ENCODE measurements around the gene TSPAN1. TPM values are rescaled to one million over a fixed set of nuclear protein-coding genes. Genes with fewer than 3 reads are reported as not detected.

TSPAN1 gene
- total and polyA plus RNA-seq, 8 donors: 2.1 to 12.4 (median 6.4) TPM

DNA sequence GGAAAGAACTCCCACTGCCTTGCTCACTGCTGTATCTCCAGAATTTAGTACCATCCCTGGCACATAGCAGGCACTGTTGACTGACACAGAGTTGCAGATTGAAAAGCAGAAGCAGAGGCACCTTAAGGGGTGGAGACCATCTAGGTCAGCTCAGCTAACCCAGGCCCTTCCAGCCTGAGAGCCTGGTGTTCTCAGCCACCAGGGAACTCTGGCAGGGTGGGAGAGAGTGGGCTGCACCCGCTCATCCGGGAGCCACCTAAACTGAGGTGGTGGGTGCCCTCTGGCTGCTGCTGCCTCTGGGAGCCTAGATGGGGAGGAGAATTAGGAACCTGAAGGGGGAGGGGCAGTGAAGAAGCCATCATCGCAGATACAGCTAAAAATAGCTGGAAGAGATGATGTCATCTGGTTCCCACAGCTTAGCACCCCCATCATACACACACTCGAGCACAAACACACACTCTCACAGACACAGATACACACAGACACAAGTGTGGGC, 1.5 kb upstream of the TSPAN1 start:
- no peak overlapping the region for H3K4me3 ChIP-seq
- H3K4me1 ChIP-seq: peaks cover 0 to 7% (median 4%) of the 10 kb centered on the region in 3 donors
- H3K27ac ChIP-seq: no peak overlapping the region
- WGBS, 2 donors: 39 to 51% methylated on average over 4 of the region's 4 CpGs
- TF ChIP-seq, protein P1, sequence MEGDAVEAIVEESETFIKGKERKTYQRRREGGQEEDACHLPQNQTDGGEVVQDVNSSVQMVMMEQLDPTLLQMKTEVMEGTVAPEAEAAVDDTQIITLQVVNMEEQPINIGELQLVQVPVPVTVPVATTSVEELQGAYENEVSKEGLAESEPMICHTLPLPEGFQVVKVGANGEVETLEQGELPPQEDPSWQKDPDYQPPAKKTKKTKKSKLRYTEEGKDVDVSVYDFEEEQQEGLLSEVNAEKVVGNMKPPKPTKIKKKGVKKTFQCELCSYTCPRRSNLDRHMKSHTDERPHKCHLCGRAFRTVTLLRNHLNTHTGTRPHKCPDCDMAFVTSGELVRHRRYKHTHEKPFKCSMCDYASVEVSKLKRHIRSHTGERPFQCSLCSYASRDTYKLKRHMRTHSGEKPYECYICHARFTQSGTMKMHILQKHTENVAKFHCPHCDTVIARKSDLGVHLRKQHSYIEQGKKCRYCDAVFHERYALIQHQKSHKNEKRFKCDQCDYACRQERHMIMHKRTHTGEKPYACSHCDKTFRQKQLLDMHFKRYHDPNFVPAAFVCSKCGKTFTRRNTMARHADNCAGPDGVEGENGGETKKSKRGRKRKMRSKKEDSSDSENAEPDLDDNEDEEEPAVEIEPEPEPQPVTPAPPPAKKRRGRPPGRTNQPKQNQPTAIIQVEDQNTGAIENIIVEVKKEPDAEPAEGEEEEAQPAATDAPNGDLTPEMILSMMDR (IDR thresholded peaks at IDR 0.05): no peak
- DNase-seq (peak in 1 of 6 donors; percentile 15), FAIRE-seq (no peak), ATAC-seq (no peak)
- H3K9me3 ChIP-seq: no peaks in the 10 kb centered on the region
- intact Hi-C loops (cut with DNase I): no loop called here
- no peaks in the 10 kb centered on the region for H3K36me3 ChIP-seq
- H3K27me3 ChIP-seq: no peaks in the 10 kb centered on the region

DNA sequence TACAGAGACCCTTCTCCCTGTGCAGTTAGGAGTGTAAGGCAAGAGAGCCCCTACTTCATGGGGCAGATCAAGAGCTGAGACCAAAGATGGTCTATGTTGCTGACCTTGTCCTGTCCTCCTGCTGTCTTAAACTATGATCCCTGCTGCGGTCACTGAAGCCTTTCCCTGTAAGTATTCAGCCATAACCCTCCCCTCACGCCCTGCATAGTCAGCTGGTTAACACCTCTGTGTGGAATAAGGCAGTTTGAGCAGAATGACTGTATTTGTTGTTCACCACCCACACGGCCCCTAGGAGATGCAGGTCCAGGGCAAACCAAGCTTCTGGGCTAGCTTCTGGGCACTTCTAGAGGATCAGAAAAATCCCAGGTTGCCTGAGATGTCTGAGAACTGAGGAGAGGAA, 356 bp downstream of the TSPAN1 start:
- TF ChIP-seq, protein P1 (IDR thresholded peaks at IDR 0.05): no peak
- 58 to 65% methylated on average over 3 of the region's 3 CpGs for WGBS, 2 donors
- Histone ChIP-seq H3K4me3 (no peak overlapping the region), H3K27ac (no peak overlapping the region), H3K4me1 (peaks cover 0 to 9% (median 4%) of the 10 kb centered on the region in 3 donors), H3K27me3 (no peaks in the 10 kb centered on the region), H3K36me3 (no peaks in the 10 kb centered on the region), H3K9me3 (no peaks in the 10 kb centered on the region)
- ATAC-seq: no peak
- no peak for FAIRE-seq
- no peak for DNase-seq
- intact Hi-C loops (cut with DNase I): loop anchor here in 2 of 3 donors (5.0 kb wide), 1 partner anchor 138 kb away; no protein-coding TSS in a partner anchor

DNA sequence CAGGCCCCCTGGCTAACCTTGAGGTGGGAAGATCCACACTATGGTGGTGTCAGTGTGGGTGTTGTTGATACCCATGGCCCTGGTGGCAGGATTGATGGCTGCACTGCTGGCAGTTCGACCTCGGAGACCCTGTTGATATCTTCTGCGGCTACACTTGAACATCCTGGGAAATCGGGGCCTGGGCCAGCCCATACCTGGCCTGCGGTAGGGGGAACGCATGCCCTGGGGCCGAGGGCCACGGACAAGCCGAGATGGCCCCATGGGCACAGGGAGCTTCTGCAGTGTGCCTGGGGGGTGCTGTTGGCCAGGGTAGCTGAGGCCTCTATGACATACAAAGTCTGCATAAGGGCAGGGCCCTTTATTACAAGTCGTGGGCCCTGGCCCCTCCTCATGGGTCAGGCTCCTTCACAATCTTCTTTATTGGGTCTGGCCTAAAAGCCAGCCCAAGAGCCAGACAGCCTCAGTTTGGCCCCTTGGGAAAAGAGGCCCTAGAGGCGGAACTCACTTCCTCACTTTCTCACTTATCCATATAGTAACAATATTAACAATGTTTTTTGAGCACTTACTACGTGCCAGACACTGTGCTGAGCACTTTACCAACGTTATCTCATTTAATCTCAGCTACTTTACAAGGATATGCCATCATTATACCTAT, 1.5 kb downstream of the TSPAN1 start, which contains the start of gene P3R3URF:
P3R3URF (minus strand) TSS at position 278 of the 655 bp plus-strand sequence; CDS start at position 261, 17 bp downstream.
- Histone ChIP-seq H3K4me3 (no peak within 1 kb of the TSS), H3K27ac (no peak within 1 kb of the TSS), H3K27me3 (no peaks in the 10 kb centered on the region), H3K4me1 (peaks cover 0 to 7% (median 4%) of the 10 kb centered on the region in 3 donors), H3K36me3 (no peaks in the 10 kb centered on the region), H3K9me3 (no peaks in the 10 kb centered on the region)
- WGBS, 2 donors: 77 to 83% methylated on average over 13 of the region's 13 CpGs
- TF ChIP-seq, protein P1 (IDR thresholded peaks at IDR 0.05): no peak
- DNase-seq: no peak
- FAIRE-seq: no peak
- intact Hi-C loops (cut with DNase I): loop anchor here in 2 of 3 donors (5.0 kb wide), 1 partner anchor 139 kb away; no protein-coding TSS in a partner anchor
- no peak for ATAC-seq

DNA sequence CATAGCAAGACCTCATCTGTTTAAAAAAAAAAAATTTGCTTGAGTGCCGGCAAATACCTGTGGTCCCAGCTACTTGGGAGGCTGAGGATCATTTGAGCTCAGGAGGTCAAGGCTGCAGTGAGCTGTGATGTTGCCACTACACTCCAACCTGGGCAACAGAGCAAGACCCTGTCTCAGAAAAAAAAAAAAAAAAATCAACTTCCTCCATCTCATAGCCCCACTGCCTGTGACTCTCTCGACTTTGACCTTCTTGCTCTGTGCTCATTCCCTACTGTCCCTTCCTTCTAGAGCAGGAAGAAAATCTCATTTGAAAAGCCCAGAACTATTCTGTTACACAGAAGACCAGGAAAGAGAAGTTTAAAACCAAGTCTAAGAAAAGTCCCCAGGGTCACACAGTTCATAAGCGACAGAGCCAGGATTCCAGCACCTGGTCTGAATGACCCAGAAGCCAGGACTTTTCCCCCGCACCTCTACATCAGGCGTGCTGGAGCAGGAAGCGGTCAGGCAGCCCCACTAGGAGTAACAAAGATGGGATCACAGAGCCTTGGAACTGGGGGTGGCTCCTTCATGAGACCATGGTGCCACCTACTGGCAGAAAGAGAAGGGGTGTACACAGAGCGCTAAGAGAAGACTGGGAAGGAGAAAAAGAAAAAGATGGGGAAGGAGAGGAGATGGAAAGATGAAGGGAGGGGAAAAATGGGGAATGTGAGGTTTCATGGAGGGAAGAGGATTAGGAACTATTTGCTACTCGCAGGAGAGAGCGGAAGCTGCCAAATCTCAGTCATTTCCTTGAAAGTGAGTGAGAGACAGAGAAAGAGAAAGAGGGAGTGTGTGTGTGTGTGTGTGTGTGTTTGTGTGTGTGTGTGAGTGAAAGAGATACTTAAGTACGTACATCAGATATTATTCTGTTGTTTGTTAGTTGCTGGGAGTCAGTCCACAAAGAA, 4.5 kb downstream of the TSPAN1 start:
- FAIRE-seq: no peak
- H3K27ac ChIP-seq: peak overlapping the region in 1 of 4 donors; percentile 10
- H3K9me3 ChIP-seq: no peaks in the 10 kb centered on the region
- TF ChIP-seq, protein P1 (IDR thresholded peaks at IDR 0.05): peak; percentile 62 to 78 (median 71)
- H3K4me1 ChIP-seq: peaks cover 14 to 23% (median 20%) of the 10 kb centered on the region in 3 donors
- no peak overlapping the region for H3K4me3 ChIP-seq
- no peaks in the 10 kb centered on the region for H3K27me3 ChIP-seq
- peak; percentile 44 to 81 (median 69) for ATAC-seq
- DNase-seq: peak in 4 of 6 donors; percentile 57 to 77 (median 70)
- intact Hi-C loops (cut with DNase I): loop anchor here (5.0 kb wide), 1 partner anchor 142 kb away; no protein-coding TSS in a partner anchor
- 8 to 11% methylated on average over 10 of the region's 10 CpGs for WGBS, 2 donors
- H3K36me3 ChIP-seq: no peaks in the 10 kb centered on the region
